ENCODE measurements around the gene SPDL1. TPM values are rescaled to one million over a fixed set of nuclear protein-coding genes. Genes with fewer than 3 reads are reported as not detected.

The SPDL1 gene
- total RNA-seq, 1 experiment from 2014 or later: 39.2 TPM

DNA sequence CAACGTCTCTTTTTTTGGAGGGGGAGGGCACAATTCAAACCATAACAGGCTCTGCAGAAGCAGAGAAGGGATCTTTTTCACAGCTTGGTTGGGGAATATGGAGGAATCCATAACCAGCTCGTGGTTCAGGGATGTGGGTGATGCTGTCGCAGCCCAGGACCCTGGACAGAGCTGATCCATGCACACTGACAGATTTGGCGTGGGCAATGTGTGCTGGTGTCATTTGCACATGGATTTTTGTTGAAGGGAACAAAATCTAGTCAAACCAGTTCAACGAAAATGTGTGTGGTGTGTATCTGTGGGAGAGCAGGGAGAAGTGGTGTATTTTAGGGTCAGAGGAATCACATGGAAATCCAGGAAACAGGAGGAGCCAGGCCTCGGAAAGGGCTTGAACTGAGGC, 57.7 kb downstream of the SPDL1 start:
- POLR2A ChIA-PET (ENCODE audit: unreplicated experiment): no interaction called here

DNA sequence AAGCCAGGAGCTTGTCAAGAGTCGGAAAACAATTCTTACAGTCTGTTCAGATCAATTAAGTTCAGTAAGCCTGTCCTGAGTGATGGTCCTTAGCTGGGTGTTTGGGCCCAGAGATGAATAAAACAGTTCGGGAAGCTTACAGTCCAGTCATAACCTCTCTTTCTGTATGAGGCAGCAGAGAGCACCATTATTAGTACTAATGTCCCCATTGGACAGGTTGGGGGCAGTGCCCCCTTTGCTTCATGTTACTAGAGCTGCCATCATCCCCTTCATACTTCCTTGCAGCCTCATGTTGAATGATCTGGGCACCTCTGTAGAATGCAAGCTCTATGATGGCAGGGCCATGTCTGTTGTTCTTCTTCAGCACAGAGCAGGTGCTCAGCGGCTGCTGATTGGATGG, 63.3 kb downstream of the SPDL1 start:
- no peak overlapping the region for H2AFZ ChIP-seq
- POLR2A ChIA-PET (ENCODE audit: unreplicated experiment): no interaction called here
- H3K4me3 ChIP-seq: no peak overlapping the region
- H4K20me1 ChIP-seq (ENCODE audit: insufficient read depth): no peaks in the 10 kb centered on the region
- CTCF ChIA-PET: no interaction called here
- no peak for DNase-seq
- no peaks in the 10 kb centered on the region for H3F3A ChIP-seq (ENCODE audit: insufficient read depth, low read depth)
- H3K36me3 ChIP-seq (ENCODE audit: low read depth): no peaks in the 10 kb centered on the region
- peaks cover 1% of the 10 kb centered on the region; the same call in 1 of the 2 replicates for H3K4me1 ChIP-seq (replicated peaks; ENCODE audit: insufficient read depth)
- no peak for TF ChIP-seq EZH2 (IDR thresholded peaks at IDR 0.05; ENCODE audit: low read depth)
- TF ChIP-seq, protein P1, sequence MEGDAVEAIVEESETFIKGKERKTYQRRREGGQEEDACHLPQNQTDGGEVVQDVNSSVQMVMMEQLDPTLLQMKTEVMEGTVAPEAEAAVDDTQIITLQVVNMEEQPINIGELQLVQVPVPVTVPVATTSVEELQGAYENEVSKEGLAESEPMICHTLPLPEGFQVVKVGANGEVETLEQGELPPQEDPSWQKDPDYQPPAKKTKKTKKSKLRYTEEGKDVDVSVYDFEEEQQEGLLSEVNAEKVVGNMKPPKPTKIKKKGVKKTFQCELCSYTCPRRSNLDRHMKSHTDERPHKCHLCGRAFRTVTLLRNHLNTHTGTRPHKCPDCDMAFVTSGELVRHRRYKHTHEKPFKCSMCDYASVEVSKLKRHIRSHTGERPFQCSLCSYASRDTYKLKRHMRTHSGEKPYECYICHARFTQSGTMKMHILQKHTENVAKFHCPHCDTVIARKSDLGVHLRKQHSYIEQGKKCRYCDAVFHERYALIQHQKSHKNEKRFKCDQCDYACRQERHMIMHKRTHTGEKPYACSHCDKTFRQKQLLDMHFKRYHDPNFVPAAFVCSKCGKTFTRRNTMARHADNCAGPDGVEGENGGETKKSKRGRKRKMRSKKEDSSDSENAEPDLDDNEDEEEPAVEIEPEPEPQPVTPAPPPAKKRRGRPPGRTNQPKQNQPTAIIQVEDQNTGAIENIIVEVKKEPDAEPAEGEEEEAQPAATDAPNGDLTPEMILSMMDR (conservative IDR thresholded peaks at IDR 0.05): no peak
- H3K9me3 ChIP-seq (ENCODE audit: insufficient read depth, low read depth): no peaks in the 10 kb centered on the region
- intact Hi-C loops (cut with micrococcal nuclease; ENCODE audit: unreplicated experiment): no loop called here
- no peaks in the 10 kb centered on the region for H3K27me3 ChIP-seq (ENCODE audit: insufficient read depth, low read depth)
- no peaks in the 10 kb centered on the region for H3K9me2 ChIP-seq (ENCODE audit: insufficient read depth)
- no TSS peak for BruUV-seq (replicated peaks)
- H3K4me2 ChIP-seq: no peak overlapping the region
- no peak overlapping the region for H3K27ac ChIP-seq
- H3K79me2 ChIP-seq (ENCODE audit: low read depth): no peaks in the 10 kb centered on the region

More for the DNA sequence above, 57.7 kb downstream of the SPDL1 start:
- no peak overlapping the region for H3K27ac ChIP-seq
- no peaks in the 10 kb centered on the region for H3K36me3 ChIP-seq (ENCODE audit: low read depth)
- DNase-seq: peak in 1 of 2 experiments; percentile 12
- H3K79me2 ChIP-seq (ENCODE audit: low read depth): no peaks in the 10 kb centered on the region
- no peaks in the 10 kb centered on the region for H3K27me3 ChIP-seq (ENCODE audit: insufficient read depth, low read depth)
- no peak overlapping the region for H3K4me3 ChIP-seq
- H4K20me1 ChIP-seq (ENCODE audit: insufficient read depth): no peaks in the 10 kb centered on the region
- H3K9me2 ChIP-seq (ENCODE audit: insufficient read depth): no peaks in the 10 kb centered on the region
- H3F3A ChIP-seq (ENCODE audit: insufficient read depth, low read depth): no peaks in the 10 kb centered on the region
- peak overlapping the region; percentile 3; the same call in 1 of the 2 replicates for H3K4me2 ChIP-seq
- no peak for TF ChIP-seq EZH2 (IDR thresholded peaks at IDR 0.05; ENCODE audit: low read depth)
- TF ChIP-seq, protein P1 (conservative IDR thresholded peaks at IDR 0.05): no peak
- no peaks in the 10 kb centered on the region for H3K9me3 ChIP-seq (ENCODE audit: insufficient read depth, low read depth)
- H2AFZ ChIP-seq: no peak overlapping the region
- intact Hi-C loops (cut with micrococcal nuclease; ENCODE audit: unreplicated experiment): no loop called here
- H3K4me1 ChIP-seq (replicated peaks; ENCODE audit: insufficient read depth): peaks cover 11% of the 10 kb centered on the region; the same call in 1 of the 2 replicates
- BruUV-seq (replicated peaks): no TSS peak
- CTCF ChIA-PET: no interaction called here

DNA sequence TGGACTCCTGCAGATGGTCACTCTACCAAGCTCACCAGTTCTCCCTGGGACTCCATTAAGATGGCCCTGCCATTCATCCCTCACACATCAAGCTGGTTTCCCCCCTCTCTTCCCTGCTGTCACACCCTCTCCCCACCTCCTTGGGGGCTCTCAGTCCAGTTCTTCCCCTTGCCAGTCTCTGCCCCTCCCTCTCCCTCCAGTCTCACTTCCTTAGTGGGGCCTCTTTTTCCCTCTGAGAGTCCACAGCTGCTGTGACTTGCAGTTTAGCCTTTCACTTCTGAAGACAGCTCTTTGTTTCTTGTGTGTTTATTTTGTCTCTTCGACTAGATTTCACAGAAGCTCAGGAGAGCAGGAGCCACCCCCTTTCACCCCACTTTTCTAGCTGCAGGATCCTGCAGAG, 64.0 kb downstream of the SPDL1 start:
- intact Hi-C loops (cut with micrococcal nuclease; ENCODE audit: unreplicated experiment): no loop called here
- Histone ChIP-seq H4K20me1 (ENCODE audit: insufficient read depth) (no peaks in the 10 kb centered on the region), H3K4me3 (no peak overlapping the region), H3K27ac (no peak overlapping the region), H3K4me1 (replicated peaks; ENCODE audit: insufficient read depth) (no peaks in the 10 kb centered on the region), H3K9me2 (ENCODE audit: insufficient read depth) (no peaks in the 10 kb centered on the region), H3K79me2 (ENCODE audit: low read depth) (no peaks in the 10 kb centered on the region), H3K36me3 (ENCODE audit: low read depth) (no peaks in the 10 kb centered on the region), H3K4me2 (no peak overlapping the region), H2AFZ (no peak overlapping the region), H3K27me3 (ENCODE audit: insufficient read depth, low read depth) (no peaks in the 10 kb centered on the region), H3F3A (ENCODE audit: insufficient read depth, low read depth) (no peaks in the 10 kb centered on the region), H3K9me3 (ENCODE audit: insufficient read depth, low read depth) (no peaks in the 10 kb centered on the region)
- no TSS peak for BruUV-seq (replicated peaks)
- ChIA-PET CTCF (no interaction called here), POLR2A (ENCODE audit: unreplicated experiment) (no interaction called here)
- DNase-seq: no peak
- TF ChIP-seq, protein P1 (conservative IDR thresholded peaks at IDR 0.05): no peak
- TF ChIP-seq EZH2 (IDR thresholded peaks at IDR 0.05; ENCODE audit: low read depth): no peak

Measured in PC-9 (cell line).